Endodermal cell (in vitro differentiated cells): Measurements from ENCODE around the gene SPON2. TPM values are rescaled to one million over a fixed set of nuclear protein-coding genes. Genes with fewer than 3 reads are reported as not detected.

Source experiments
- DNase-seq: peaks from one replicate; pipeline ENCODE4 v3.0.0-alpha.2; 2017
- H3K27ac ChIP-seq: 2 replicates; pipeline ENCODE4 v1.5.1; 2013; ENCODE audit warnings: mild to moderate bottlenecking, low read depth, low read length, moderate library complexity
- H3K27me3 ChIP-seq: 2 replicates; pipeline ENCODE4 v1.6.1; 2013; ENCODE audit warnings: mild to moderate bottlenecking, low read length, moderate library complexity; ENCODE audit not compliant: insufficient read depth, control insufficient read depth, poor library complexity, severe bottlenecking
- H3K36me3 ChIP-seq: 2 replicates; pipeline ENCODE4 v1.7.0; 2013; ENCODE audit warnings: mild to moderate bottlenecking, low read length, moderate library complexity; ENCODE audit not compliant: control insufficient read depth, insufficient read depth
- H3K4me1 ChIP-seq: one replicate; pipeline ENCODE4 v1.7.0; 2013; ENCODE audit warnings: low read length; ENCODE audit not compliant: control insufficient read depth, insufficient read depth
- H3K4me3 ChIP-seq: 2 replicates; pipeline ENCODE4 v1.5.1; 2013; ENCODE audit warnings: mild to moderate bottlenecking, low read length, moderate library complexity
- H3K9ac ChIP-seq: 2 replicates; pipeline ENCODE4 v1.6.1; 2013; ENCODE audit warnings: mild to moderate bottlenecking, low read length, moderate library complexity; ENCODE audit not compliant: poor library complexity, severe bottlenecking; ENCODE audit errors: extremely low read depth
- H3K9me3 ChIP-seq: 2 replicates; pipeline ENCODE4 v1.6.1; 2013; ENCODE audit warnings: mild to moderate bottlenecking, low read length, moderate library complexity; ENCODE audit not compliant: control insufficient read depth
- H3K27ac Mint-ChIP-seq: 2 replicates; pipeline ENCODE4 v1.8.0; 2020; ENCODE audit warnings: mixed read lengths
- H3K27me3 Mint-ChIP-seq: 2 replicates; pipeline ENCODE4 v1.8.0; 2021; ENCODE audit warnings: mild to moderate bottlenecking, mixed read lengths; ENCODE audit not compliant: insufficient read depth
- H3K36me3 Mint-ChIP-seq: 2 replicates; pipeline ENCODE4 v1.8.0; 2020; ENCODE audit warnings: low read depth, mixed read lengths
- H3K4me1 Mint-ChIP-seq: 2 replicates; pipeline ENCODE4 v1.8.0; 2020; ENCODE audit warnings: mixed read lengths
- H3K4me3 Mint-ChIP-seq: 2 replicates; pipeline ENCODE4 v1.8.0; 2020; ENCODE audit warnings: mild to moderate bottlenecking, moderate library complexity, mixed read lengths
- H3K9me3 Mint-ChIP-seq: 2 replicates; pipeline ENCODE4 v1.8.0; 2020; ENCODE audit warnings: mild to moderate bottlenecking, mixed read lengths
- CTCF ChIP-seq: fragments of 200-600 bp; sonication (generic); conservative IDR thresholded peaks from 2 replicates; pipeline ENCODE4 v1.5.0; 2021; ENCODE audit warnings: antibody characterized with exemption, mild to moderate bottlenecking
- WGBS, 2 experiments: methylation state at CpG; one replicate each; pipeline versions ENCODE4 v1.1.5 to v1.1.7; 2013; ENCODE audit warnings: missing lambda C conversion rate in 2 of 2, mixed read lengths in 1 of 2; ENCODE audit not compliant: insufficient coverage in 1 of 2, insufficient read length in 1 of 2; 5-methylcytosine and 5-hydroxymethylcytosine counted together
- total RNA-seq, 2 donors: library from RNA; stranded (reverse); fragmentation: NEBNext Ultra II Directional in 1 of 2; extraction: Animal tissue kit (Norgen Biotek cat#: 25700) in 1 of 2; gene quantifications; 2 replicates in 1 of 2; 3 replicates in 1 of 2; pipeline ENCODE4 v1.2.1, GENCODE V29; 2021

SPON2 gene
- total RNA-seq, 2 donors from 2014 or later = 1.4 to 2.6 TPM

DNA sequence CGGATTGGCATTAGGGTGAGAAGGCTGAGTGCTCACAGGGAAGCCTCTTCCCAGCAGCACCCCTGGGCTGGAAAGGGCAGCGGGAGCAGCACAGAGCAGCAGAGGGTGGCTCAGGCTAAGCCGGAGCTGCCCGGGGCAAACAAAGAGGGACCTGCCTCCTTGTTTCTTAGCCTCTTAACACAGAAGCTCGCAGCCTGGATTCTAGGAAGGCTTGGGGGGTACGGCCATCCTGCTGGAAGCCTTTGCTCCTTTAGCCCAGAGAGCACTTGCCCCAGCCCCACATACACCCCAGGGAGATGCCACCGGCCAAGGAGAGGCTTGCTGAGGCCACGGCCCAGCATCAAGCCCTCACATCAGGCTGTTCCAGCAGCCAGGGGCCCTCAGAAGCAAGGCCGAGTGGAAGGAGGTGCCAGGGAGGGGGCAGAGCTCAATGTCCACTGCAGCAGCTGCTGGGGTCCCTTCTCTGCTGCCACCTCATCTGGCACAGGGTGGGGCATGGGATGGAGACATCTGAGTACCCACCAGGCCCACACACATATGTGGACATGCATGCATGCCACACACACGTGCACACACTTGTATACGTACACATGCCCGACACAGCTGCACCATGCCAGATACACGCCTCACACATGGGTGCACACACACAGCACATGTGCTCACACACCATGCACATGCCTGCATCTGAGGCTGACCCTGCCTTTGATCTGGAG is 20.3 kb upstream of the SPON2 start:
- H3K9ac ChIP-seq = no peak overlapping the region
- Mint-ChIP-seq H3K27ac (no peak overlapping the region), H3K4me3 (no peak overlapping the region), H3K4me1 (no peaks in the 10 kb centered on the region), H3K9me3 (peaks cover 1% of the 10 kb centered on the region), H3K27me3 (peaks cover 5% of the 10 kb centered on the region), H3K36me3 (no peaks in the 10 kb centered on the region)
- no peak overlapping the region for H3K27ac ChIP-seq
- H3K27me3 ChIP-seq = no peaks in the 10 kb centered on the region
- no peak for TF ChIP-seq CTCF
- peak; percentile 35 for DNase-seq
- H3K36me3 ChIP-seq = no peaks in the 10 kb centered on the region
- no peaks in the 10 kb centered on the region for H3K4me1 ChIP-seq
- no peaks in the 10 kb centered on the region for H3K9me3 ChIP-seq
- H3K4me3 ChIP-seq = no peak overlapping the region
- 84 to 89% methylated on average over 7 to 13 of the region's 13 CpGs for WGBS, 2 experiments

DNA sequence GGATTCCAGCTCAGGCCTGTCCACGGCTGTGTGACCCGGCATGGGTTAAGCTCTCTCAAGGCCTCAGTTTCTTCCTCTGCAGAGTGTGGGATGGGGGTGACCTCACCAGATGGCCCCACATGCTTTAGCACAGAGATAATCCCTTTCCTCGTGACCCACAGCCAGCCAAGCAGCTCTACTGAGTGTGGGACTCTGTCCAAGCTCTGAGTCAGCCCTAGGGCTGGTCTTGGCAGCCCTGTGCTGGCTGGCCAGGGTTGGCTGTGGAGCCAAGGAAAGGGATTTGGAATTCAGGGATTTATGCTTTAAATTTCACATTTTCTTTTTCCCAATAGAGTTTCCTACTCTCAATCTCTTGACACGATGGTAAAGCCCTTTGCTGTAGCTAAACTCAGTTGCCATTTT is 19.7 kb upstream of the SPON2 start:
- WGBS, 2 experiments = 92 to 100% methylated on average over 2 to 4 of the region's 4 CpGs
- no peaks in the 10 kb centered on the region for H3K4me1 ChIP-seq
- peaks cover 7% of the 10 kb centered on the region for H3K27me3 Mint-ChIP-seq
- no peak overlapping the region for H3K4me3 ChIP-seq
- H3K36me3 Mint-ChIP-seq = no peaks in the 10 kb centered on the region
- no peak overlapping the region for H3K27ac ChIP-seq
- H3K9ac ChIP-seq = no peak overlapping the region
- H3K4me1 Mint-ChIP-seq = no peaks in the 10 kb centered on the region
- no peak for TF ChIP-seq CTCF
- H3K9me3 Mint-ChIP-seq = peaks cover 1% of the 10 kb centered on the region
- no peak overlapping the region for H3K4me3 Mint-ChIP-seq
- DNase-seq = no peak
- no peaks in the 10 kb centered on the region for H3K36me3 ChIP-seq
- H3K9me3 ChIP-seq = no peaks in the 10 kb centered on the region
- H3K27me3 ChIP-seq = no peaks in the 10 kb centered on the region
- H3K27ac Mint-ChIP-seq = no peak overlapping the region

GRCh38 chr4:1191621-1192020 is 19.2 kb upstream of the SPON2 start:
- Histone ChIP-seq H3K4me3 (no peak overlapping the region), H3K4me1 (no peaks in the 10 kb centered on the region), H3K9me3 (no peaks in the 10 kb centered on the region), H3K9ac (no peak overlapping the region), H3K27me3 (no peaks in the 10 kb centered on the region), H3K27ac (no peak overlapping the region), H3K36me3 (no peaks in the 10 kb centered on the region)
- Mint-ChIP-seq H3K9me3 (peaks cover 1% of the 10 kb centered on the region), H3K4me1 (no peaks in the 10 kb centered on the region), H3K4me3 (no peak overlapping the region), H3K27ac (no peak overlapping the region), H3K27me3 (peaks cover 8% of the 10 kb centered on the region), H3K36me3 (no peaks in the 10 kb centered on the region)
- DNase-seq = peak; percentile 33
- TF ChIP-seq CTCF = no peak
- WGBS, 2 experiments = 85 to 100% methylated on average over 2 to 5 of the region's 5 CpGs
